Measurements from ENCODE around the gene SULT1C2. TPM values are rescaled to one million over a fixed set of nuclear protein-coding genes. Genes with fewer than 3 reads are reported as not detected.

SULT1C2 gene
- total RNA-seq, 1 experiment from 2014 or later: not detected

DNA sequence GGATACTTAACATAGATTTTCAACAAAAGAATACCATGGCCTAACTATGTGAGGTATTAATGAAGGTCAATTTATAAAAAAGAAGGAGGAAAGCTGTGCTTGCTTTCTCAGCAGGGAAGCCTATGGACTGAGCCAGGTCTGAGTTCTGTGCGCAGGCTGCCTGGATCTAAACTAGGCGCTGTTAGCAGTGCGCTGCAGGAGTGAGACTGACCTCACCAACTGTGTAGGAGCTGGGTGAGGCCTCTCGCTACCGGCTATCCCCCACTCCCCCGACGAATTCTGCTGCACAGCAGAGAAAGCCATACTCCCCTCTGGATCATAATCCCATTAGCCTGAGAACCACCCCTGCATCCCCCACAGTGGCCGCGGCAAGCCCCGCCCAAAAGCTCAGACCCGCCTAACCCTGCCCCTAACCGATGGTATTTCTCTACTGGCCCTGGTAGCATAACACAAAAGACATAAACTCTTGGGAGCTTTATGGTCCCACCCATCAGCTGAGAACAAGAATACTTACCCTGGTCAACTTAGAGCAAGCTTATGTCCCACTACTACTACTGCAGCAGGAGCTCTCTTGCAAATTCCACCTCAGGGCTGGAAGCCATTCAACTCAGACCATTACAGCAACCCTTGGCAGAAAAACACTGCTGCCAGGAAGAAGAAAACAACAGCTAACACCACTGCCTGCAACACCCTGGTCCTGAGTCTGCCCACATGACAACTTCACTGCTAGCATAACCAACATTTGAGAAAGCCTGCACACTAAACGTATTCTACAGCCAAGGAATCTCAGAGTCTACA is 28.0 kb downstream of the SULT1C2 start:
- H3K4me3 ChIP-seq (ENCODE audit: low read depth, low read length, poor library complexity, severe bottlenecking): no peak overlapping the region
- no peak overlapping the region for H3K27ac ChIP-seq (ENCODE audit: low read depth, low read length, poor library complexity, severe bottlenecking)
- no peak for TF ChIP-seq EZH2 (IDR thresholded peaks at IDR 0.05; ENCODE audit: borderline replicate concordance, low read depth, low read length, poor library complexity, severe bottlenecking)
- TF ChIP-seq, protein P1, sequence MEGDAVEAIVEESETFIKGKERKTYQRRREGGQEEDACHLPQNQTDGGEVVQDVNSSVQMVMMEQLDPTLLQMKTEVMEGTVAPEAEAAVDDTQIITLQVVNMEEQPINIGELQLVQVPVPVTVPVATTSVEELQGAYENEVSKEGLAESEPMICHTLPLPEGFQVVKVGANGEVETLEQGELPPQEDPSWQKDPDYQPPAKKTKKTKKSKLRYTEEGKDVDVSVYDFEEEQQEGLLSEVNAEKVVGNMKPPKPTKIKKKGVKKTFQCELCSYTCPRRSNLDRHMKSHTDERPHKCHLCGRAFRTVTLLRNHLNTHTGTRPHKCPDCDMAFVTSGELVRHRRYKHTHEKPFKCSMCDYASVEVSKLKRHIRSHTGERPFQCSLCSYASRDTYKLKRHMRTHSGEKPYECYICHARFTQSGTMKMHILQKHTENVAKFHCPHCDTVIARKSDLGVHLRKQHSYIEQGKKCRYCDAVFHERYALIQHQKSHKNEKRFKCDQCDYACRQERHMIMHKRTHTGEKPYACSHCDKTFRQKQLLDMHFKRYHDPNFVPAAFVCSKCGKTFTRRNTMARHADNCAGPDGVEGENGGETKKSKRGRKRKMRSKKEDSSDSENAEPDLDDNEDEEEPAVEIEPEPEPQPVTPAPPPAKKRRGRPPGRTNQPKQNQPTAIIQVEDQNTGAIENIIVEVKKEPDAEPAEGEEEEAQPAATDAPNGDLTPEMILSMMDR (conservative IDR thresholded peaks at IDR 0.05; ENCODE audit: low read depth, low read length): no peak
- no peak for DNase-seq (ENCODE audit: low spot score)
- H3K27me3 ChIP-seq (replicated peaks; ENCODE audit: insufficient read depth, low read depth, low read length, poor library complexity): no peaks in the 10 kb centered on the region
- no peaks in the 10 kb centered on the region for H3K36me3 ChIP-seq (ENCODE audit: insufficient read depth, low read length, poor library complexity, severe bottlenecking)
- POLR2A ChIA-PET (ENCODE audit: low non-redundant PET): no interaction called here
- no peaks in the 10 kb centered on the region for H3K4me1 ChIP-seq (ENCODE audit: insufficient read depth, low read length, poor library complexity, severe bottlenecking)
- CTCF ChIA-PET: no interaction called here
- intact Hi-C loops (cut with micrococcal nuclease; ENCODE audit: unreplicated experiment): no loop called here
- no TSS peak for BruUV-seq (replicated peaks)
- H3K9me3 ChIP-seq (ENCODE audit: low read depth, low read length, poor library complexity, severe bottlenecking): no peaks in the 10 kb centered on the region

DNA sequence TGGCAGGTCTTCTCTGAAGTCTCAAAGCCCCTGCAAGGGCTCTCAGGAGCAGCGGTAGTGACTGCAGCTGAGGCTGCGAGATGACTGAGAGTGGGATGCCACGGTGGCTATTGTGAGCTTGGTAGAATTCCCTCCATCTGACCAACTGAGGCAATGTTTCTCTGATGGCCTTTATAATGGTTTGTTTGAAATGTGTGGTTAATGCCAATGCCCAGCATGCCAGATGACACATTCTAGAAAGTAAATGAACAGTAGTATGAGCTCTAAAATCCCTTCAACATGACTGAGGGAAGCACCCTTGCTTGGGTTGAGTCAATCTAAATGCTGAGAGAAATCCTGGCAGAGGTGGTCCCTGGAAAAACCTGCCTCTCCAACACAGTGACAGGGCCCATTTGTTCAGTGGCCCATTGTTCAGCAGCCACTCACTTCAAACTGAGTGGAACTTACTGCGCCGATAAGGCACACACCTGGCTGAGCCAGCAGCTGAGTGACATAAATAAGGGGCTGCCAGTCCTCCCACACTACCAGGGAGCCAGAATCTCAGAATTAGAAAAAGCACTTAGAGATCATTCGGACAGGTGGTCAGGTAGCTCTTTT is 31.7 kb downstream of the SULT1C2 start:
- no peak overlapping the region for H3K27ac ChIP-seq (ENCODE audit: low read depth, low read length, poor library complexity, severe bottlenecking)
- no peaks in the 10 kb centered on the region for H3K4me1 ChIP-seq (ENCODE audit: insufficient read depth, low read length, poor library complexity, severe bottlenecking)
- no peak for TF ChIP-seq EZH2 (IDR thresholded peaks at IDR 0.05; ENCODE audit: borderline replicate concordance, low read depth, low read length, poor library complexity, severe bottlenecking)
- TF ChIP-seq, protein P1 (conservative IDR thresholded peaks at IDR 0.05; ENCODE audit: low read depth, low read length): no peak
- POLR2A ChIA-PET (ENCODE audit: low non-redundant PET): no interaction called here
- H3K27me3 ChIP-seq (replicated peaks; ENCODE audit: insufficient read depth, low read depth, low read length, poor library complexity): no peaks in the 10 kb centered on the region
- intact Hi-C loops (cut with micrococcal nuclease; ENCODE audit: unreplicated experiment): no loop called here
- BruUV-seq (replicated peaks): no TSS peak
- DNase-seq (ENCODE audit: low spot score): no peak
- CTCF ChIA-PET: no interaction called here
- H3K9me3 ChIP-seq (ENCODE audit: low read depth, low read length, poor library complexity, severe bottlenecking): no peaks in the 10 kb centered on the region
- no peaks in the 10 kb centered on the region for H3K36me3 ChIP-seq (ENCODE audit: insufficient read depth, low read length, poor library complexity, severe bottlenecking)
- no peak overlapping the region for H3K4me3 ChIP-seq (ENCODE audit: low read depth, low read length, poor library complexity, severe bottlenecking)

- intact Hi-C loops (cut with micrococcal nuclease; ENCODE audit: unreplicated experiment): no loop called here
- no TSS peak for BruUV-seq (replicated peaks)
- H3K27ac ChIP-seq (ENCODE audit: low read depth, low read length, poor library complexity, severe bottlenecking): no peak overlapping the region
- CTCF ChIA-PET: no interaction called here
- no peaks in the 10 kb centered on the region for H3K4me1 ChIP-seq (ENCODE audit: insufficient read depth, low read length, poor library complexity, severe bottlenecking)
- no peaks in the 10 kb centered on the region for H3K27me3 ChIP-seq (replicated peaks; ENCODE audit: insufficient read depth, low read depth, low read length, poor library complexity)
- H3K4me3 ChIP-seq (ENCODE audit: low read depth, low read length, poor library complexity, severe bottlenecking): no peak overlapping the region
- POLR2A ChIA-PET (ENCODE audit: low non-redundant PET): no interaction called here
- H3K9me3 ChIP-seq (ENCODE audit: low read depth, low read length, poor library complexity, severe bottlenecking): no peaks in the 10 kb centered on the region
- TF ChIP-seq EZH2 (IDR thresholded peaks at IDR 0.05; ENCODE audit: borderline replicate concordance, low read depth, low read length, poor library complexity, severe bottlenecking): no peak
- TF ChIP-seq, protein P1 (conservative IDR thresholded peaks at IDR 0.05; ENCODE audit: low read depth, low read length): no peak
- DNase-seq (ENCODE audit: low spot score): no peak
- no peaks in the 10 kb centered on the region for H3K36me3 ChIP-seq (ENCODE audit: insufficient read depth, low read length, poor library complexity, severe bottlenecking)
These were observed 34.9 kb downstream of the SULT1C2 start for GRCh38 chr2:108323619-108324018.
